Measurements from ENCODE around the gene HRAS.
A peak's percentile ranks its signal among the peaks of the same experiment; 100 is the strongest.

HRAS gene

DNA sequence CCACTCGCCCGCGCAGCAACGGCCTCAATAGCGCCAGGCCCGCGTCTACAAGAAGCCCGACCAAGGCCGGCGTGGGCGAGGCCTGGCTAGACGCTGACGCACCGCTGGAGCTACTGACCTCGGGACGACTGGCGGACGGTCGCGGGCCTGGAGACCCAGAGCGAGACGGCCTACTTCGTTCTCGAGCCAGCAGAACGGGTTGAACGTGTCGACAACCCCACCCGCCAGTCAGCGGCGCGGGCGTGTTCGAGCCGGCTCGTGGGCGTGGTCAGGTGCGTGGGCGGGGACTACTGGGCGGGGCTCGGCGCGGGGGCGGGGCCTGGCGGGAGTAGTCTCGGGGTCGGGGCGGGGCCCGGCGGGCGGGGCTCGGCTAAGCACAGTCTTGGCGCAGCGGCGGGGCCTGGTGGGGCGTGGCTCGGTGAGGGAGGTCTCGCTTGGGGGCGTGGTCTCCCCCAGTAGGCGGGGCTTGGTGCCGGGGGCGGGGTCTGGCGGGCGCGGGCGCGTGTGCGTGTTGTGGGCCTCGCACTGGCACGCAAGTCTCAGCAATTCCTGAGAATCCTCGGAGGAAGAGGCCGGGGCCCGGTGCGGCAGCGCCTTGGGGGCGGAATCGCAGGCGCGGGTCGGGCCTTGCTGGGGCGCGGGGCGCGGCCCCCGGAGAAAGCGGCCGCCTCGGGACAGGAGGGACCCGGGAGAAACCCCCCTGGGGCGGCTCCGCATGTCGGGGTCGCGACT lies 28.2 kb downstream of the HRAS start, which contains the start of gene RNH1:
Gene RNH1 (minus strand): TSS at position 248 of the 732 bp plus-strand sequence. CDS start 5,080 bp downstream, outside the sequence.
- peak; percentile 98 for DNase-seq

DNA sequence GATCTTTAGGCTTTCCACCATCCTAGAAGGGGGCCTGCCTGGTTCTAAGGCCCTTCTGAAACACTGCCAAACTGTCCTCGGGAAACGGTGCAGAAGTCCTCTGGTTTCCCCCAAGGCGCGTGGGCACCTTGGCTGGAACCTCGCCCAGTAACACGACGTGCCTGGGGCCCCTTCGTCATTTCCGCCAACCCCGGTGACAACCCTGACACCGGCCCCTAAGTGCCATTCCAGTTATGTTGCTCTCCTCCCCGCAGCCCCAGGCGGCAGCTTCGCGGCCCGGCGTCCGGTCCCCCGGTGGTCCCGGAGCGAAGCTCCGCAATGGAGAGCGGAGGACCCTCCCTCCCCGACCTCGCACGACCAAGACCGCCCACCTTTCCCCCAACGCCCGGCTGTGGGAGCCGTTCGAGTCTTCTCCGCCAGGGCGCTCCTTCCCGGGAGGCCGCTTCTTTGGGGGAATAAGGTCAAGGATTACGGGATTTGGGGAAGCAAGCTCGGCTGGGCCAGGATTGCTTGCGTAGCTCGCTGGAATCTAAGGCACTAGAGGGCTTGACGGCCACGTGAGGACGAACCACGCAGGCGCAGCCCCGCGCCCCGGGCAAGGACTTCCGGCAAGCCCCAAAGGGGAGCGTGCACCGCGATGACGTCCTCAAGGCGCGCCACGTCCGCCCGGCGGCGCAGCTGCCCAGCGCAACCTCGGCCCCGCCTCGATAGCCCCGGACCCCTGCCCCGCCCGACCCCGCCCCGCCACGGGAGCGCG lies 29.0 kb downstream of the HRAS start:
- DNase-seq: peak; percentile 98

DNA sequence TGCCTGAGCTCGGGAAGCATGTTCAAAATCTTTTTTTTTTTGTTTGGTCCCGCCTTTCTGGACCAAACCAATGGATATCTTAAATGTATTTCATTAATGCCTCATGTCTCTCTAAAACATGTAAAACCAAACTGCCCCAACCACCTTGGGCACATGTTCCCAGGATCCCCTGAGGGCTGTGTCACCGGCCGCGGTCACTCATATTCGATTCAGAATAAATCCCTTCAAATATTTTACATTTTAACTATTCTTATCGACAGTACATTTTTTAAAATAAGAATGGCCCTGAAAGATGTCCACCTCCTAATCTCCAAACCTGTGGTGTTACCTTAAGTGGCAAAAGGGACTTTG lies 30.4 kb downstream of the HRAS start:
- no peak for DNase-seq

DNA sequence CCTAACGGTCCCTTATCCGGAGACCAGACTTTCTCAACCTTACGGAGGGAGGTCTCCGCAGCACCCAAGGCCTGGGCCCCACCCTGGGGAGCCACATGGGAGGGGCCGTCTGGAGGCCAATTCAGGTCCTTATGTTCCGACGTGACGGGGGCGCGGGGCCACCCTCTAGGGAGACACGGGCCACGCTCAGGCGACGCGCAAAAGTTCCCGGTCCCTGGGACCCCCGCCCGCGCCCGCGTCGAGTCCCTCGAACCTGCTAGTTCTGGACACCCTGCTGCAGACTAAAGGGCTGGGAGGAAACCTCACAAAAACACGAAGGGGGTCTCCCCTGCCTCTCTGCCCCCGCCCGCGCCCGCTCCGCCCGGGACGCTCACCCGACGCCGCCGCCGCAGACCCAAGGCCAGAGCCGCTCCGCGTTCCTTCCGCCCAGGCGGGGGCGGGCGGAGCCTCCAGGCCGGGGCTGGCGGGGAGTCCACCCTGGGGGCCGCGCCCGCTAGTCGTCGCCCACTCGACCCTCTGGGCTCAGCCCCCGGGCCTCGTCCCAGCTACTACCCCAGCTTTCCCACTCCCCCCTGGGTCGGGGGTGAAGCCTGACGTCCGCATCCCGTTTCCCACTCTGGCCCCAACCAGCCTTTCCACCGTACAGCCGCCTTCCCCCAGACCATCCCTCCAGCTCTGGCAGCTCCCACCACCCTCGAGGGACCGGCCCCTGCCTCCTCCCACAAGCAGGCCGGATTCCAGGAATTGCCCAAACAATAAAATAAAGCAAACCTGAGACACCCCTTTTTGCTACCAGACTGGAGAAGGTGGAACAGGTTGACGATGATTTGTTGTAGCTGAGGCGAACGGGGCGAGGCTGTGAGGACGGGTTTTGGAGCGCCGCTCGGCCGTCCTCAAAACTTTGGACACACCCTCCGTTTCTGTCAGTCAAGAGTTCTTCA lies 31.1 kb downstream of the HRAS start:
- DNase-seq: peak; percentile 84

DNA sequence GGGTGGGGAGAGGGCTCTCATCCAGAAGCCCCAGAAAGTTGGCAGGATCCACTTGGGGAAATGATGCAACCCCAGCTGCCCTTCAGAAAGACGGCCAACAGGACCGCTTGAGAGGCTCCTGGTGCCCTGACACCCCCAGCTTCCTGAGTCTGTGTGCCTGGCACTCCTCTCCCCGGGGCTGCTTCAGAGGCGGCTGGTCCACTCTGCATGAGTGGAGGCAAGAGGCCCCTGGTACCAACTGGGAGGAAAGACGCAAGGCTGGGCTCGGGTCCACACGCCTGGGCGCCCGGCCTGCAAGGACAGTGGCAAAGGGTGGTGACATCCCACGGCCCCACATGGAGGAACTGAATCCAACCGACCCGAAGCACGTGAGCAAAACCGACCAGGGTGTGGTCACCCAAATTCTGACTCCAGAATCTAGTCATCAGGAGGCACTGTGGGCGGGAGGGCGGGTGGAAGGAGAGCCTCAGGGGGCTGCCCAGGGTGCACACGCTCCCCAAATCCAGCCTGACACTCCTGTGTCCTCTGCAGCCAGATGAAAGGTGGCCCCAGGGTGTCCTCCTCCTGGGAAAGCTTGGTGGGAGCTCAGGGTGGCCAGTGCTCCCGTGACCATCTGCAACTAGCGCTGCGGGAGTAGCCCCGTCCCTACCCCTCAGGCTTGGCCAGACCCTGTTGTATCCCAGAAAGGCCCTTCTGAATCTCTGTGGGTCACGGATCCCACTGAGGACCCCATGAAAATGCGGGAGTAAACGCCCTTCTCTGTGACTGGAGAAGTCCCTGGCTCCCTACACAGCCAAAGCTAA lies 32.0 kb downstream of the HRAS start:
- peak; percentile 88 for DNase-seq

DNA sequence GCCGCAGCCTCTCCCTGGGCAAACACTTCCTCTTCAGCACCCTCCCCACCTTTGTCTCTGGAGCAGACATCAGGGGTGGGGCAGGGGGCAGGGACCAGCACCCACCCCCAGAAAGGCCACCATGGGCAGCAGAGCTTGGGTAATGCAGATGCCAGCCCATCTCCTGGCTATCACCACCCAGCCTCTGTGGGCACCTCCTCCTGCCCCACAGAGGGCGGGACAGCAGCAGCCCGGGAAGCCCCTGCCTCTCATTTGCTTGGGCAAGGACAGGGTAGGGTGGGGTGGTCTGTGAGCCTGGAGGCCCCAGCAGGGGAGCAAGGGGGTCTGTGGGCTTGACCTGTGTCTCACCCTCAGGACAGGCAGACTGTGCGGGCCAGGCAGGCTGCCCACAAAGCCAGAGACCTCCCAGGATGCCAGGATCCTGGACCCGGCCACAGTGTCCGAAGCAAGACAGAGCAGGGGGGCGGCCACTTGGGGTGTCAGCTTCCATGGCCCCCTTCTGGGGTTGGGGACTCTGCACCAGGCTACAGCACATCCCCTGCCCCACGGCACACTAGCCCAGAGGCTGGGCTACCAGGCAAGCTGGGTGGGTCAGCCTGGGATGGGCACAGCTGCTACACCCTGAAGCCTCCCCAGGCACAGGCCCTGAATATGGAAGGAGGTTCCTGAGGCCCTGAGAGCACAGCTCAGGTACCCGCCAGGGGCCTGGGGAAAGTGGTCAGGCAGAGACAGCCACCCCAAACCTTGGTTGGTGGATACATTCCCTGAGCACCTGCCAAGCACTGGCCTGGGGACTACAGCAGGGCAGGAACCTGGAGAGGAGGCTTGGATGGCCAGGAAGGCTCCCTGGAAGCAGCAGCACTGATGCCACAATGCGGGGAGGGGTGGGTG lies 32.8 kb downstream of the HRAS start:
- DNase-seq: no peak

DNA sequence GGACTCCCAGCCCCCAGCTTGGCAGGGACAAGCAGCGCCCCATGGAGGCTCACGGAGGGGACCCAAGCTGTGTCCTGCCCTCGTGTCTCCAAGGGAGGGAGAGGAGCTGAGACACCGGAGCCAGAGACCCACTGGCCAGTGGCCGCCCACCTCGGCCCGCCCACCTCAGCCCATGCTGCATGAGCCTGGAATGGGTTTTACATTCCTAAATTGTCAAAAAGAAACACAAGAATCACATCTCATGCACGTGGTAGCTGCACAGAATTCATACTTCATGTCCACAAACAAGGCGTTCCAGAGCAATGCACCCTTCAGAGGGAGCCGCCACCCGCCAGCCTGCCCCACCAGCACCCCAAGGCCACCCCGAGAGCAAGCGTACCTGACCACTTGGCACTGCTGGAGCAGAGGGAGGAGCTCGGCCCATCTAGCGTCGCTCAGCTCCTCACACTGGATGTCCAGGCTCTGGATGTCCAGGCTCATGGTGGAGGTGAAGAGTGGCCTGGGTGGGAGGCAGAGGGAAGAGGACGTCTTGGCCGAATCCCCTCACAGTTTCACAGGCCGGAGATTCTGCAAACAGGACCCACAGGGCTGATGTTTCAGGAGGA lies 33.6 kb downstream of the HRAS start:
- no peak for DNase-seq

DNA sequence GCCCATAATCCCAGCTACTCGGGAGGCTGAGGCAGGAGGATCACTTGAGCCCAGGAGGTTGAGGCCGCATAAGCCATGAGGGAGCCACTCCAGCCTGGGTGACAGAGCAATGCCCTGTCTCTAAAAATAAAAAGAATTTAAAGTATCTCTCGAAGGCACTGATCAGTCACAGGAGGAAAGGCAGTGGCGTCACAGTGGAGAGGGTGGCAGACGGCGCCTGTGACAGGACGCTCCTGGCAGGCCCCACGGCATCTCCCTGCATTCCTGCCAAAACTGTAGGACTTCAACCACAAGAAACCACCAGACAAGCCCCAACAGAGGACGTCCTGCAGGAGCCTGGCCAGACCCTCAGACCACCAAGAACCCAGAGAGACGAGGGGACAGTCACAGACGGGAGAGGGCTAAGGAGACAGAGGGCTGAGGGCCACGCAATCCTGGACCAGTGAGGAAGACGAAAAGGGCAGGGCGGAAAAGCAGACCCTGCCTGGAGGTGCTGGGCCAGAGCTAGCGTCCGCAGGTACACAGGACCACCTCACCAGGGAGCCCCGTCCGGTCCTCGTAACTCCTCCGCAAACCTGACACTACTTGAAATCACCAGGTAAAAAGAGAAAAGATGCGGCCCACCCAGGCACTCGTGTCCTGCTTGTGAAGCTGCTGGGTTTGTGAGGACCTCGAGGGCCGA lies 34.2 kb downstream of the HRAS start:
- no peak for DNase-seq

DNA sequence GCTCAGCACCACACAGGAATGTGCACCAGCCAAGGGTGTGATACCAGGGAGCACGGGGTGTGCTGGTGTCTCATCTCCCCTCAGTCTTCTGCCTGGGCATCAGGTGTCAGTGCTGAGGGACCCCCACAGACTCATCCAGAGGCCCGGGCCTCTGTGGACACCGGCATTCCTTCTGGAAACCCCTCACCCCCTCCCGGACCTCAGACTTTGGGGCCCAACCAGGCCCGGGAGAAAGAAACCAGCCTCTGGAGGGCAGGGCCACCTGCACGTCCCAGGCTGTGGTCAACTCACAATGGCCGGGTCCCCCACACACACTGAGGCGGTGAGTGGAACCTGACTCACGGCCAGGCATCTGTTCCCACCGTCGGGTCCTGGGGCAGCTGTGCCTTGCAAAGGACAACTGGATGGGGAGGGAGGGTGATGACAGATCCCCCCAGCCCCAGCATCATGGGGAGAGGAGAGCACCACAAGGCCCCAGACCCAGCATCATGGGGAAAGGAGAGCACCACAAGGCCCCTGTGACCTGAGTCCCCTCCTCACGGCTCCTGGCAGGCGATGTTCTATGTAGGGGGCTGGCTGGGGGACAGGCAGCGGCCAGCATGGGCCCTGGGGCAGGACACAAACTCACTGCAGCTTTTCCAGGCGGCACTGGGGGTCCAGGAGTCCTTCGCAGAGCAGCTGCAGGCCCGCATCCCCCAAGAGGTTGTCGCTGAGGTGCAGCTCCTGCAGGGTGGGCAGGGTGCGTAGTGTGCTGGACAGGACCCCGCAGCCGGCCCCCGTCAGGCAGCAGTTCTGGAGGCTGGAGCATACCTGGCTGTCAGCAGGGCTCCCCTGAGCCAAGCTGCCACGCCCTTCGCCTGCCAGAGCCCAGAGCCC lies 35.9 kb downstream of the HRAS start:
- DNase-seq: no peak

DNA sequence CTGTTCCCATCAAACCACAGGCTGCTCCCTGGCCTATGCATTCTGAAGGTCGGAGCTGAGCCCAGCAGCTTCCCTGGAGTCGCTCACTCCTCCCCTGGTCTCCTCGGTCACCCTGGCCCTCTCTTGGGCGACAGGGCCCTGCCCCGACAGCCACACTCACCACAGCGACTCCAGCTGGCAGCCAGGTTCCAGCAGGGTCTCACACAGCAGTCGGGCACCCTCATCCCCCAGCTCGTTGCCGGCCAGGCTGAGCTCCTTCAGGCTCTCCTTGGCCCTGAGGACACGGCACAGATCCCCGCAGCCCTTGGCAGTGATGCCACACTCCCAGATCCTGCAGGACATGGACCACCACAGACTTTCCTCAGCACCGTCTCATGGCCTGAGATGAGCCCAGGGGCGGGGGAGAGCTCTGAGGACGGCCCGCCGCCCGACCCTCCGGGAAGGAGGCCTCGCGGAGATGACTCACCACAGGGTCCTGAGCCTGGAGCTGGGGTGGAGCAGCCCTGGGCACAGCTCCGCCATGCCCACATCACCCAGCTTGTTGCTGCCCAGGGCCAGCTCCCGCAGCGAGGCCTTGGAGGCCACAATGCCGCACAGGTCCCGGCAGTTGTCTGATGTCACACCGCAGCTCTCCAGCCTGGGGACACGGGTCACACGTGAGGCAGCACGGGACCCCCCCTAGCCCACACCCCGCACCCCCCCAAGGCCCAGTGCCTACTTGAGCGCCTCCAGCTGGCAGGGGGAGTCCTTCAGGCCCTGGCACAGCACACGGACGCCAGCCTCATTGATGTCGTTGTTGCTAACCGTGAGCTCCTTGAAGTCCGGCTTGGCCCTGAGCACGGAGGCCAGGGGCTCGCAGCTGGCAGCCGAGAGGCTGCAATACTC lies 36.8 kb downstream of the HRAS start:
- DNase-seq: no peak

DNA sequence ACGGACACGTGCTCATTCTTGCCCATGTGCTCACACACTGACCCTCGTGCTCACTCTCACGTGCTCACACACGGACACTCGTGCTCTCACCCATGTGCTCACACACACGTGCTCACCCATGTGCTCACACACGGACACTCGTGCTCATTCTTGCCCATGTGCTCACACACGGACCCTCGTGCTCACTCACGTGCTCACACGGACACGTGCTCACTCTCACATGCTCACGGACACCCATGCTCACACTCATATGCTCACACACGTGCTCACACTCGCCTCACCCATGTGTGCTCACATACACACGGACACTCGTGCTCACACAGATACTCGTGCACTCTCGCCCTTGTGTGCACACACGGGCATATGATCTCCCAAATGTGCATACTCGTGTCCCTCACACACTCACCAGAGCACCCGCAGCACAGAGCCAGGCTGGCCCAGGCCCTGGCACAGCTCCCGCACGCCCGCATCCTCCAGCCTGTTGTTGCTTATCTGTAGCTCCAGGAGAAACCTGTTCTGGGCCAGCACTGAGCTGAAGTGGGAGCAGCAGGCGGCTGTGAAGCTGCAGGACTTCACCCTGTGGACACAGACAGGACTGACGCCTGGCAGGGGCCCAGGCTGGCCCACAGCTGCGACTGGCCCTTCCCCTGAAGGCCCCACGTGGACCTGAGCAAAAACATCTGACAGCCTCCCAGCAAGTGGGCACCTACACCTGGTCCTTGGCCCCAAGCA lies 37.6 kb downstream of the HRAS start:
- peak; percentile 36 for DNase-seq

DNA sequence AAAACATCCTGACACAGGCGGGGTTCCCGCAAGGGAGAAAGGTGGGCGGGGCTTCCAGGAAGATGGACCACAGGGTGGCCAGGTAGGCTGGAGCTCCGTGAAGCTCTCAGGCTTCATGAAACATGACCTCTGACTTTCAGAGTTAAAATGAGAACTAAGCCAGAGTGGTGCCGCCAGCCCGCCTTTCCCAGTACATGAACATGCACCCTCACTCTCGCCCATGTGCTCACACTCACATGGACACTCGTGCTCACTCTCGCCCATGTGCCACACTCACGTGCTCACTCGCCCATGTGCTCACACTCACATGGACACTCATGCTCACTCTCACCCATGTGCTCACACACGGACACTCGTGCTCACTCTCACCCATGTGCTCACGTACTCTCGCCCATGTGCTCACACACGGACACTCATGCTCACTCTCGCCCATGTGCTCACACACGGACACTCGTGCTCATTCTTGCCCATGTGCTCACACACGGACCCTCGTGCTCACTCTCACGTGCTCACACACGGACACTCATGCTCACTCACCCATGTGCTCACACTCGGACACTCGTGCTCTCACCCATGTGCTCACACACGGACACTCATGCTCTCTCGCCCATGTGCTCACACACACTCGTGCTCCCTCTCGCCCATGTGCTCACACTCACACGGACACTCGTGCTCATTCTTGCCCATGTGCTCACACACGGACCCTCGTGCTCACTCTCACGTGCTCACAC lies 38.4 kb downstream of the HRAS start:
- DNase-seq: peak; percentile 14

DNA sequence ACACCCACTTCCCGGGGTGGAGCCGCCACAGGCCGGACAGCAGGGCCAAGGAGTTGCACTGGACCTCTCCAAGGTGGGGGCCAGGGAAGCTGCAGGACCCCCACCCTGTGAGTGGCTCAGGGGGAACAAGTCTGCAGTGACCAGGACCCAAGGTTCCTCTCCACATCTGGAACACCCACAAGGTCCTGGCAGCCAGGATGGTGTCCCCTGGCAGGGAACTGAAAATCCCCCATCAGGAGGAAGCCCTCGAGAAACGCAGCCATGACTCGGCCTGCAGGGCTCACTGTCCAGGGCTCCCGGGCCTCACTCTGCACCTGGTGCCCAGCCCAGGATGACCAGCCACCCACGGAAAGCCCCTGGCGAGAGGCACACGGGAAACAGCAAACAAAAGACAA lies 39.8 kb downstream of the HRAS start:
- DNase-seq: no peak

DNA sequence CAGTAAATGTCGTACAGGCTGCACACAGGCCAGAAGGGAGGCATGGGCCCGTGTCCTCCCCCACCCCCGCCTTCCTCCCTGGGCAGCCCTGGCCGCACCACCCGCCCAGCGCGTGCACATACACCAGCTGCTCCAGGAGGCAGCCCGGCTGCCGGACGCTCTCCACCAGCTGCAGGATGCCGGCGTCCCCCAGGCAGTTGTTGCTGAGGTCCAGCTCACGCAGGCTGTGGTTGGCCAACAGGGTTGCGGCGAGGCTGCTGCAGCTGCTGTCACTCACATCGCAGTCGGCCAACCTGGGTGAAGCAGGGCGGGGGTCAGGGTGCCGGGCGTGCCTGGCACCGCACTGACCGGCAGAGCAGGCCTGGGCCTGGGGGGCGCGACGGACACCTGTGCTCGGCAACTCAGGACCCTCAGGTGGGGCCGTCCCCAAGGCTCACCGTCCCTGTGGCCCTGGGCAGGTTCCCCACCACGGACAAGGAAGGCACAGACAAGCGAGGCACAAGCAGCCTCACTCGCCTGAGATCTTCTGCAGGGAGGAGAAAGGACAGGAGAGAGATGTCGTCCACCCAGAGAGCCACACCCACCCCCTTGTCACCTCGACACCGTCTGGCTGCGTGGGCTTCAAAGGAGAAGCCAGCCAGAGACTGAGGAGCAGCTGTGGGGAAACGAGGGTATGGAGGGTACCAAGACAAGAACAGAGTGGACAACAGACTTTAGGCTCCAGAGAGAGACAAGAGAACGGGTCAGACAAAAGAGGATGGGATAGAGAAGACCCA lies 40.4 kb downstream of the HRAS start:
- DNase-seq: no peak

DNA sequence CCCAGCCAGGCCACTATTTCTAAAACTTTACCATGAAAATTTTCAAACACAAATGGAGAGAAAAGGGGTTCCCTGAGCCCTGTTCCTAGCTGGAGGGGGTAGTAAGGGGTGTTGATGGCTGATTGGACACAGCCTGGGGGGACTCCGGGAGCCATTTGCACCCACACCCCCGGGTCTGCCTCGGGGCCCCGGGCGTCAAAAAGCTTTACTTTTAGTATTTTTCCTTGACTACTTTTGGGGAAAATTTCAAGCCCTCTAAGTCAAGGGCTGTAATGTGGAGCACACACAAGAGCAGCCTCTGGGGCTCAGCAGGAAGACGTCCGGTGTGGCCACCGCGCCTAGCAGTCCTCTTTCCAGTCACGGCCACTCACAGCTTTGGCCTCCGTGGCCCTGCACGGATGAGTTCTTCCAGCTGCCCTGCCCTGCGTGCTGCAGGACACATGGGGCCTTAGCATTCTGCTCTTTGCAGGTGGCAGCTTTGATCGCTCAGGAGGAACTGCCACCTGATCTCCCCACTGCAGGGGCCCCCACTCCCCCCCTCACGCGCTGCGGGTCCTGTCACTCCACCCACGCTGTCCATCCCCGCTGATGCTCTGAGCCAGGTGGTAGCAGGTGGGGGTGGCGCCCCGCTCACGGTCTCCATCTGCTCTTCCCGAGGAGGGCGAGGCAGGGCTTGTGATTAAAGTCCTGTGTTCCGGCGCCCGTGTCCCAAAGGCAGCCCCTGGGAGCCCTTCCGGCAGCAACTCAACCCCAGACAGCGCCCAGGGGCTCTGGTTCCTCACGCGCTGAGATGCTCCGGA lies 42.7 kb downstream of the HRAS start:
- DNase-seq: no peak
